Activated CD4-positive, alpha-beta T cell treated with anti-CD3 and anti-CD28 coated beads, Interleukin-10, Interleukin-2, amounts not matched to agents 100 ng/mL and 50 ng/mL, durations not matched to agents 16 hours and 8 hours (primary cell): ENCODE data around the gene EREG.

Source experiments
- DNase-seq: peaks from one replicate; pipeline ENCODE4 v3.0.0-alpha.2; 2020

EREG gene

GRCh38 chr4:74433043-74433442, 68.1 kb downstream of the EREG start:
- no peak for DNase-seq

DNA sequence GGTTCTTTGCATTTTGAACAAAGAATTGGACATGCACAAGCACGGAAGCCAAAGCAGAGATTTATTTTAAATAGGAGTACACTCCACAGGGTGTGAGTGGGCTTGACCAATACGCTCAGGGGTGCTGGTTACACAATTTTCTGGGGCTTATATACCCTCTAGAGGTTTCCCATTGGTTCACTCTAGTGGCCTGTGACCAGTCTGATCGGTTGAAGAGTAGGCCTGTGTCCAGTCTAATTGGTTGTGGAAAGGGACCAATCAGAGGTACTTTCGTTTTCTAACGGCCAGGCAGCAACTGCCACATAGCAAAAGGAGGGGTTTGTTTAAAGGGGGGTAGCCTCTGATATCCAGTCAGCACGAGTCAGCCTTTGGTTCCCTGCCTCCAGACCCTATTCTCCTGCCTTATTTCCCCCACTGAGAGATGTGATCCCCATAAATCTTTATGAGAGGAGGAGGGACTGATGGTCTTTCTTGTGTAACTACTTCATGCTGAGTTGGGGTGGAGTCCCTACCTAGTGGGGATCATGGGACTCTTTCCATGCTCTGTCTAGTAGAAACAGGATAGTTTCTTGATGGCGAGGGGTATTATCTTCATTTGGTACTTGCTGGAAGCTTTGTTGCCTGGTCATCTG, 68.7 kb downstream of the EREG start:
- DNase-seq, result no peak

DNA sequence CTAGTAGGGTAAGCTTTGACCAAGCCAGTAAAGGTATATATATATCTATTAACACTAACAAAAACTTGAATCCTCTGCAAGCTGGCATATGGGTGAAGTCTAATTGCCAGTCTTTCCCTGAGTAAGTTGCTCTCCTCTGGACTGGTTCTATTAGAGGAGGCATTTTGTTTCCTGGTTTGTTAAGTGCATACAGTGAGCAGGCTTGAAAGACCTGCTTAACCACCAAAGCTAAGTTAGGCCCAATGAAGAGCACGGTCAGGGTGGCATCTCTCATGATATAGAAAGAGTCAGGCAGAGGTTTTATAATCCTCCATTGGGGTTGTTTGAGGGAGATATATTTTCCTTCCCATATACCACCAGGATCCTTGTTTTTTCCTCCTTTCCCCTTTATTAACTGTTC, 70.4 kb downstream of the EREG start:
- no peak for DNase-seq

DNA sequence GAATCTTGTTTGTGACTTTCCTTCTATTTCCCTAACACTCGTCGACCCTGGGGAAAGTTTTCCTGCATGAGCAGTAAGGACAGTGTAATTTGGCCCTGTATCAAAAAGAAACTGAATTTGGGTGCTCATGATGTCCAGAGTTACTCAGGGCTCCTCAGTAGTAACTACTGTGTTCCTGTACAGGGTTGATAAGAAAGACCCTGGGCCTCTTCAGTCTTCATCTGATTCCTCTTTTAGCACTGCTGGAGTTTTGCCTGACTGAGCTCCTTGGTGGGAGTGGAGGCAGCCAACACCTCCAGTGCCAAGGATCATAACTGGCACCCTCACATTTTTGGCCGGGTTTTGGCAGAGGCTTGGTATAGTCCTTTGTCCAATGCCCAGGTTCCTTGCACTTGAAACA, 72.9 kb downstream of the EREG start:
- DNase-seq, result no peak
